ENCODE data around the gene TMEM132C. TPM values are rescaled to one million over a fixed set of nuclear protein-coding genes. Genes with fewer than 3 reads are reported as not detected.

The TMEM132C gene
- total and polyA plus RNA-seq, 2 of the 13 experiments (the other 11 are each of a cell fraction or from before 2014, with no cell fraction given): not detected

DNA sequence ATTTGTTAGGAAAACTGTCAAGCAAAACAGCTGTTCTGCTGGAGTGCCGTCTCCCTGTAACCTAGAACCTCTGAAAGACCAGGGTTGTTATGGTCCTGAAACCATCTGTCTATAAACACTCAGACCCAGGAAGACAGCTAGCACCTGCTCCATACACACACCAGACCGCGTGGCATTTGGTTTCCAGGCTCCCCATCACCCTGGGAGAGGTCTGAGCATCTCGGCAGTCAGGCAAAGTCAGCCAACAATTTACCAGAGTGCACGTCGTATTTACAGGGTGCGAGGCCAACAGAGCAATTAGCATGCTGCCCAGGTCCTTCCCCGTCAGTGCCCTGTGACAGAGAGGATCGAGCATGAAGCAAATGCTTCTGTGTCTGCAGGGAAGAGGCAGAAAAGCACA, 284.3 kb downstream of the TMEM132C start (continued):
- TF ChIP-seq, protein P1, sequence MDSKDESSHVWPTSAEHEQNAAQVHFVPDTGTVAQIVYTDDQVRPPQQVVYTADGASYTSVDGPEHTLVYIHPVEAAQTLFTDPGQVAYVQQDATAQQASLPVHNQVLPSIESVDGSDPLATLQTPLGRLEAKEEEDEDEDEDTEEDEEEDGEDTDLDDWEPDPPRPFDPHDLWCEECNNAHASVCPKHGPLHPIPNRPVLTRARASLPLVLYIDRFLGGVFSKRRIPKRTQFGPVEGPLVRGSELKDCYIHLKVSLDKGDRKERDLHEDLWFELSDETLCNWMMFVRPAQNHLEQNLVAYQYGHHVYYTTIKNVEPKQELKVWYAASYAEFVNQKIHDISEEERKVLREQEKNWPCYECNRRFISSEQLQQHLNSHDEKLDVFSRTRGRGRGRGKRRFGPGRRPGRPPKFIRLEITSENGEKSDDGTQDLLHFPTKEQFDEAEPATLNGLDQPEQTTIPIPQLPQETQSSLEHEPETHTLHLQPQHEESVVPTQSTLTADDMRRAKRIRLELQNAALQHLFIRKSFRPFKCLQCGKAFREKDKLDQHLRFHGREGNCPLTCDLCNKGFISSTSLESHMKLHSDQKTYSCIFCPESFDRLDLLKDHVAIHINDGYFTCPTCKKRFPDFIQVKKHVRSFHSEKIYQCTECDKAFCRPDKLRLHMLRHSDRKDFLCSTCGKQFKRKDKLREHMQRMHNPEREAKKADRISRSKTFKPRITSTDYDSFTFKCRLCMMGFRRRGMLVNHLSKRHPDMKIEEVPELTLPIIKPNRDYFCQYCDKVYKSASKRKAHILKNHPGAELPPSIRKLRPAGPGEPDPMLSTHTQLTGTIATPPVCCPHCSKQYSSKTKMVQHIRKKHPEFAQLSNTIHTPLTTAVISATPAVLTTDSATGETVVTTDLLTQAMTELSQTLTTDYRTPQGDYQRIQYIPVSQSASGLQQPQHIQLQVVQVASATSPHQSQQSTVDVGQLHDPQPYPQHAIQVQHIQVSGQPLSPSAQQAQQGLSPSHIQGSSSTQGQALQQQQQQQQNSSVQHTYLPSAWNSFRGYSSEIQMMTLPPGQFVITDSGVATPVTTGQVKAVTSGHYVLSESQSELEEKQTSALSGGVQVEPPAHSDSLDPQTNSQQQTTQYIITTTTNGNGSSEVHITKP (CRISPR knock-in tag; IDR thresholded peaks at IDR 0.05; ENCODE audit: low read depth): no peak

DNA sequence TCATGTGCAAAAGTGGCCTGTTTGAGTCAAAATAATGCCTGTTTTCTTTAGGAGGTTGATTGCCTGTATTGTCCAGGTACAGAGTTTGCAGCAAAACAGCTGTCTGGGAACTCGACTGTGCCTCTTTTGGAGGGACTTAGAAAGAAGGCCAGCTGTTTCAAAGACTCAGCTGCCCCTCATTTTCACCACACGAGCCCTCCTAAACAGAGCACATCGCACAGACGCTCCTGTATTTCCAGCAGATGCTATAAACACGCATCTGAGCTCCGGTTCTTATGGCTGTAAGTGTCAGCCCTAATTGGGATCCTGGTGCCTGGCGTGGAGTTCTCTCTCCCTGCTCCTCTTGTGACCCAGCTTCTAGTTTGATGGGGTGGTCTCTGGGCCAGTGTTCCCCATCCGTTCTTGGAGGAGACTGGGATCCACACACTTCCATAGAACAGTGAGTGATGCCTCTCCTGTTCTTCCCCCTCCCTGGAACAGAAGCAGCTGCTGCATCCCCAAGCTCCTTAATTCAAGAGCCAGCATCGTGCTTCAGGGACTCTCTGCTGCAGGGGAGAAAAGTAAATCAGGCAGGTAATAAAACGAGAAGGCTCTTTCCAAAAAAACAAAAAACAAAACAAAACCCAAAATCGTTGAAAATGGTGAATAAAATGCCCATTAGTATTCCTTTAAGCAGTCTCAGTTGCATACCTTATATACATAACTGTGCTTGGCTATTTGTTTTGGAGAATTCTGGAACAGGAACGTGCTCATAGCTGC, 287.8 kb downstream of the TMEM132C start:
- peaks cover 10% of the 10 kb centered on the region; the same call in 1 of the 2 replicates for H3K9me3 ChIP-seq (ENCODE audit: low read length)
- no peak overlapping the region for H3K4me2 ChIP-seq (ENCODE audit: low read depth, low read length)
- peaks cover 0 to 30% of the 10 kb centered on the region in 2 experiments; a peak in 2 of 5 replicates for H3K27me3 ChIP-seq (ENCODE audit: control insufficient read depth in 1 of 2, insufficient read depth in 2 of 2, low read length in 2 of 2)
- no peaks in the 10 kb centered on the region for H3K4me1 ChIP-seq (ENCODE audit: insufficient read depth, low read length)
- ChIA-PET POLR2A (no interaction called here), CTCF (ENCODE audit: low intra/inter-chr PET ratio, low total read pairs) (no interaction called here)
- WGBS (ENCODE audit: low lambda C conversion rate): 0% methylated on average over 9 of the region's 12 CpGs
- no peak overlapping the region for H2AFZ ChIP-seq (ENCODE audit: low read length)
- intact Hi-C loops (cut with micrococcal nuclease; ENCODE audit: unreplicated experiment) (no loop called here), in situ Hi-C loops (cut with HindIII; ENCODE audit: extremely low pct_ligation_motif_present, low pct_unique_long_range_greater_than_20kb) (no loop called here)
- DNase-seq (ENCODE audit: low spot score): no peak
- H3K4me3 ChIP-seq (replicated peaks in 1 of 3; ENCODE audit: insufficient read depth in 1 of 3, low read depth in 2 of 3, low read length in 3 of 3): no peak overlapping the region
- no peaks in the 10 kb centered on the region for H4K20me1 ChIP-seq (ENCODE audit: insufficient read depth, low read length)
- H3K36me3 ChIP-seq (replicated peaks in 1 of 2; ENCODE audit: control insufficient read depth in 1 of 2, insufficient read depth in 2 of 2, low read length in 2 of 2): no peaks in the 10 kb centered on the region
- BruUV-seq (replicated peaks): no TSS peak
- no peak for ATAC-seq
- H3K79me2 ChIP-seq (ENCODE audit: insufficient read depth, low read length): no peaks in the 10 kb centered on the region
- FAIRE-seq: no peak
- no peak overlapping the region for H3K27ac ChIP-seq (ENCODE audit: extremely low read length, insufficient read depth, low read length)
- H3K9ac ChIP-seq (ENCODE audit: insufficient read depth, low read depth, low read length): no peak overlapping the region
- TF ChIP-seq, protein P2, sequence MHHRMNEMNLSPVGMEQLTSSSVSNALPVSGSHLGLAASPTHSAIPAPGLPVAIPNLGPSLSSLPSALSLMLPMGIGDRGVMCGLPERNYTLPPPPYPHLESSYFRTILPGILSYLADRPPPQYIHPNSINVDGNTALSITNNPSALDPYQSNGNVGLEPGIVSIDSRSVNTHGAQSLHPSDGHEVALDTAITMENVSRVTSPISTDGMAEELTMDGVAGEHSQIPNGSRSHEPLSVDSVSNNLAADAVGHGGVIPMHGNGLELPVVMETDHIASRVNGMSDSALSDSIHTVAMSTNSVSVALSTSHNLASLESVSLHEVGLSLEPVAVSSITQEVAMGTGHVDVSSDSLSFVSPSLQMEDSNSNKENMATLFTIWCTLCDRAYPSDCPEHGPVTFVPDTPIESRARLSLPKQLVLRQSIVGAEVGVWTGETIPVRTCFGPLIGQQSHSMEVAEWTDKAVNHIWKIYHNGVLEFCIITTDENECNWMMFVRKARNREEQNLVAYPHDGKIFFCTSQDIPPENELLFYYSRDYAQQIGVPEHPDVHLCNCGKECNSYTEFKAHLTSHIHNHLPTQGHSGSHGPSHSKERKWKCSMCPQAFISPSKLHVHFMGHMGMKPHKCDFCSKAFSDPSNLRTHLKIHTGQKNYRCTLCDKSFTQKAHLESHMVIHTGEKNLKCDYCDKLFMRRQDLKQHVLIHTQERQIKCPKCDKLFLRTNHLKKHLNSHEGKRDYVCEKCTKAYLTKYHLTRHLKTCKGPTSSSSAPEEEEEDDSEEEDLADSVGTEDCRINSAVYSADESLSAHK (CRISPR knock-in tag; IDR thresholded peaks at IDR 0.05; ENCODE audit: borderline replicate concordance): no peak
- TF ChIP-seq, protein P3, sequence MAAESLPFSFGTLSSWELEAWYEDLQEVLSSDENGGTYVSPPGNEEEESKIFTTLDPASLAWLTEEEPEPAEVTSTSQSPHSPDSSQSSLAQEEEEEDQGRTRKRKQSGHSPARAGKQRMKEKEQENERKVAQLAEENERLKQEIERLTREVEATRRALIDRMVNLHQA (CRISPR knock-in tag; IDR thresholded peaks at IDR 0.05): no peak
- TF ChIP-seq MAF1 (CRISPR knock-in tag; IDR thresholded peaks at IDR 0.05; ENCODE audit: borderline replicate concordance): no peak
- TF ChIP-seq NKX3-1 (CRISPR knock-in tag; IDR thresholded peaks at IDR 0.05): no peak
- no peak for TF ChIP-seq MEF2D (CRISPR knock-in tag; IDR thresholded peaks at IDR 0.05)
- no peak for TF ChIP-seq FOXP1 (IDR thresholded peaks at IDR 0.05)
- no peak for TF ChIP-seq FOXP1 (CRISPR knock-in tag; IDR thresholded peaks at IDR 0.05)
- TF ChIP-seq, protein P4, sequence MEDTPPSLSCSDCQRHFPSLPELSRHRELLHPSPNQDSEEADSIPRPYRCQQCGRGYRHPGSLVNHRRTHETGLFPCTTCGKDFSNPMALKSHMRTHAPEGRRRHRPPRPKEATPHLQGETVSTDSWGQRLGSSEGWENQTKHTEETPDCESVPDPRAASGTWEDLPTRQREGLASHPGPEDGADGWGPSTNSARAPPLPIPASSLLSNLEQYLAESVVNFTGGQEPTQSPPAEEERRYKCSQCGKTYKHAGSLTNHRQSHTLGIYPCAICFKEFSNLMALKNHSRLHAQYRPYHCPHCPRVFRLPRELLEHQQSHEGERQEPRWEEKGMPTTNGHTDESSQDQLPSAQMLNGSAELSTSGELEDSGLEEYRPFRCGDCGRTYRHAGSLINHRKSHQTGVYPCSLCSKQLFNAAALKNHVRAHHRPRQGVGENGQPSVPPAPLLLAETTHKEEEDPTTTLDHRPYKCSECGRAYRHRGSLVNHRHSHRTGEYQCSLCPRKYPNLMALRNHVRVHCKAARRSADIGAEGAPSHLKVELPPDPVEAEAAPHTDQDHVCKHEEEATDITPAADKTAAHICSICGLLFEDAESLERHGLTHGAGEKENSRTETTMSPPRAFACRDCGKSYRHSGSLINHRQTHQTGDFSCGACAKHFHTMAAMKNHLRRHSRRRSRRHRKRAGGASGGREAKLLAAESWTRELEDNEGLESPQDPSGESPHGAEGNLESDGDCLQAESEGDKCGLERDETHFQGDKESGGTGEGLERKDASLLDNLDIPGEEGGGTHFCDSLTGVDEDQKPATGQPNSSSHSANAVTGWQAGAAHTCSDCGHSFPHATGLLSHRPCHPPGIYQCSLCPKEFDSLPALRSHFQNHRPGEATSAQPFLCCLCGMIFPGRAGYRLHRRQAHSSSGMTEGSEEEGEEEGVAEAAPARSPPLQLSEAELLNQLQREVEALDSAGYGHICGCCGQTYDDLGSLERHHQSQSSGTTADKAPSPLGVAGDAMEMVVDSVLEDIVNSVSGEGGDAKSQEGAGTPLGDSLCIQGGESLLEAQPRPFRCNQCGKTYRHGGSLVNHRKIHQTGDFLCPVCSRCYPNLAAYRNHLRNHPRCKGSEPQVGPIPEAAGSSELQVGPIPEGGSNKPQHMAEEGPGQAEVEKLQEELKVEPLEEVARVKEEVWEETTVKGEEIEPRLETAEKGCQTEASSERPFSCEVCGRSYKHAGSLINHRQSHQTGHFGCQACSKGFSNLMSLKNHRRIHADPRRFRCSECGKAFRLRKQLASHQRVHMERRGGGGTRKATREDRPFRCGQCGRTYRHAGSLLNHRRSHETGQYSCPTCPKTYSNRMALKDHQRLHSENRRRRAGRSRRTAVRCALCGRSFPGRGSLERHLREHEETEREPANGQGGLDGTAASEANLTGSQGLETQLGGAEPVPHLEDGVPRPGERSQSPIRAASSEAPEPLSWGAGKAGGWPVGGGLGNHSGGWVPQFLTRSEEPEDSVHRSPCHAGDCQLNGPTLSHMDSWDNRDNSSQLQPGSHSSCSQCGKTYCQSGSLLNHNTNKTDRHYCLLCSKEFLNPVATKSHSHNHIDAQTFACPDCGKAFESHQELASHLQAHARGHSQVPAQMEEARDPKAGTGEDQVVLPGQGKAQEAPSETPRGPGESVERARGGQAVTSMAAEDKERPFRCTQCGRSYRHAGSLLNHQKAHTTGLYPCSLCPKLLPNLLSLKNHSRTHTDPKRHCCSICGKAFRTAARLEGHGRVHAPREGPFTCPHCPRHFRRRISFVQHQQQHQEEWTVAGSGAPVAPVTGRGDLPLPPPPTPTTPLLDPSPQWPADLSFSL (CRISPR knock-in tag; IDR thresholded peaks at IDR 0.05): no peak
